Measurements from ENCODE around the gene ATP6V1B1. TPM values are rescaled to one million over a fixed set of nuclear protein-coding genes. Genes with fewer than 3 reads are reported as not detected.
A peak's percentile ranks its signal among the peaks of the same experiment; 100 is the strongest.

Gene ATP6V1B1
- total and polyA plus RNA-seq, 2 experiments from 2014 or later, result not detected

DNA sequence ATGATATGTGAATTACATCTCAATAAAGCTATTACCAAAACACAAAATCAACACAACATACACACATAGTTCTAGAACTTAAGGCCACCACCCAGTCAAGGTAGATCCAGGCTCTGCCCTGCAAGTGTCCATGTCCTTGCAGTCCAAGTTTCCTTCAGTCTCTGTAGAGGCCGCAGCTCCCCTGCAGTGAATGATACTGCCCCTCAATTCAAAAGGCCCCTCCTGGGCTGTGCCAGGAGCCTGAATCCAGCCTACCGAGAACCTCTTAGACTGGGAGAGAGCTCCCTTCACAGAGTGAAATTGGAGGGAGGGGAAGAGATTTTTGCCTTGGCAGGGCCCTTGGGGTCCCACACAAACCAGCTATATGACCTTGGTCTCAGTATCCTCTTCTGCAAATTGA, 42.5 kb upstream of the ATP6V1B1 start:
- ATAC-seq, result no peak
- H4K20me1 ChIP-seq (replicated peaks; ENCODE audit: insufficient read depth), result peaks cover 39% of the 10 kb centered on the region
- no peaks in the 10 kb centered on the region for H3K36me3 ChIP-seq (ENCODE audit: insufficient read depth)
- Mint-ChIP-seq H3K4me3 (no peak overlapping the region), H3K36me3 (ENCODE audit: low read depth) (no peaks in the 10 kb centered on the region; the same call in 1 of the 3 replicates), H3K4me1 (peaks cover 40% of the 10 kb centered on the region), H3K27me3 (ENCODE audit: insufficient read depth, low read depth, poor library complexity) (peaks cover 100% of the 10 kb centered on the region), H3K27ac (no peak overlapping the region), H3K9me3 (no peaks in the 10 kb centered on the region; the same call in 2 of the 3 replicates)
- DNase-seq (ENCODE audit: low spot score), result no peak
- no peaks in the 10 kb centered on the region for H3K79me2 ChIP-seq (replicated peaks; ENCODE audit: insufficient read depth)
- H3K4me3 ChIP-seq, result no peak overlapping the region
- H3K9me2 ChIP-seq (ENCODE audit: insufficient read depth), result no peaks in the 10 kb centered on the region
- no peak overlapping the region for H3K27ac ChIP-seq (ENCODE audit: low read depth)
- H3K4me1 ChIP-seq (ENCODE audit: insufficient read depth), result peaks cover 38% of the 10 kb centered on the region
- no peak for TF ChIP-seq EZH2 (IDR thresholded peaks at IDR 0.05; ENCODE audit: low read depth, unreplicated experiment)
- no peak for TF ChIP-seq POLR2AphosphoS5 (IDR thresholded peaks at IDR 0.05; ENCODE audit: low read depth)
- no peak for TF ChIP-seq EZH2phosphoT487 (IDR thresholded peaks at IDR 0.05; ENCODE audit: unreplicated experiment)
- TF ChIP-seq JUNB (IDR thresholded peaks at IDR 0.05; ENCODE audit: unreplicated experiment), result no peak
- TF ChIP-seq CTCF (conservative IDR thresholded peaks at IDR 0.05; ENCODE audit: low read depth in 2 of 2), result no peak
- no peak overlapping the region for H2AFZ ChIP-seq
- H3K4me2 ChIP-seq, result no peak overlapping the region
- H3K27me3 ChIP-seq (ENCODE audit: insufficient read depth), result peaks cover 100% of the 10 kb centered on the region
- H3F3A ChIP-seq (replicated peaks; ENCODE audit: low read depth), result peaks cover 26% of the 10 kb centered on the region

GRCh38 chr2:70894765-70895164, 40.9 kb upstream of the ATP6V1B1 start:
- H3F3A ChIP-seq (replicated peaks; ENCODE audit: low read depth), result peaks cover 18% of the 10 kb centered on the region; the same call in 1 of the 2 replicates
- no peaks in the 10 kb centered on the region; the same call in 2 of the 3 replicates for H3K9me3 Mint-ChIP-seq
- H3K27me3 ChIP-seq (ENCODE audit: insufficient read depth), result peaks cover 100% of the 10 kb centered on the region
- H3K4me3 Mint-ChIP-seq, result no peak overlapping the region
- no peak overlapping the region for H3K27ac Mint-ChIP-seq
- peaks cover 31% of the 10 kb centered on the region for H4K20me1 ChIP-seq (replicated peaks; ENCODE audit: insufficient read depth)
- peaks cover 35% of the 10 kb centered on the region for H3K4me1 ChIP-seq (ENCODE audit: insufficient read depth)
- no peaks in the 10 kb centered on the region for H3K36me3 ChIP-seq (ENCODE audit: insufficient read depth)
- no peak for TF ChIP-seq EZH2phosphoT487 (IDR thresholded peaks at IDR 0.05; ENCODE audit: unreplicated experiment)
- TF ChIP-seq EZH2 (IDR thresholded peaks at IDR 0.05; ENCODE audit: low read depth, unreplicated experiment), result peak; percentile 31
- no peak overlapping the region for H3K4me3 ChIP-seq
- H3K27ac ChIP-seq (ENCODE audit: low read depth), result no peak overlapping the region
- peaks cover 42% of the 10 kb centered on the region for H3K4me1 Mint-ChIP-seq
- no peaks in the 10 kb centered on the region for H3K9me2 ChIP-seq (ENCODE audit: insufficient read depth)
- peaks cover 100% of the 10 kb centered on the region for H3K27me3 Mint-ChIP-seq (ENCODE audit: insufficient read depth, low read depth, poor library complexity)
- no peak for DNase-seq (ENCODE audit: low spot score)
- no peak for ATAC-seq
- no peak overlapping the region for H2AFZ ChIP-seq
- no peaks in the 10 kb centered on the region for H3K79me2 ChIP-seq (replicated peaks; ENCODE audit: insufficient read depth)
- no peaks in the 10 kb centered on the region; the same call in 2 of the 3 replicates for H3K36me3 Mint-ChIP-seq (ENCODE audit: low read depth)
- no peak overlapping the region for H3K4me2 ChIP-seq

DNA sequence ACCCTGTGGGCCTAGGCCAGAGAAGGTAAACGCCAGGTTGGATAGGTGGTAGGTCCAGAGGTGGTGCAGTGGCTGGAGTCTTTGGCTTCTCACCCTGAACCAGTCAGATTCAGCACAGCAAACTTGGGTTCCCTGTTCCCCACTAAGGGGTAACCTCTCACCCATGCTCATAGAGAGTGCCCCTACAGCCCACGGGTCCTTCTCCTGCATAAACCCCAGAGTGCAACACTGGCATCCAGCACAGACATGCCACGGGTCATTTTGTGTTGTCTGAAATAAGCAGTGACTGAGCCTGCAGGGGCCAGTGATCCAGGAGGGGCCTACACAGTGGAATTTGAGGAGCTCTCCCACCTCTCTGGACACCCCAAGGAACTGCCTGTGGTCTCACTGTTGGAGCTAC, 40.5 kb upstream of the ATP6V1B1 start:
- H3K4me2 ChIP-seq, result no peak overlapping the region
- H3K27ac ChIP-seq (ENCODE audit: low read depth), result no peak overlapping the region
- H3K4me3 ChIP-seq, result no peak overlapping the region
- no peak for DNase-seq (ENCODE audit: low spot score)
- H3K27ac Mint-ChIP-seq, result no peak overlapping the region
- ATAC-seq, result no peak
- H3K4me1 ChIP-seq (ENCODE audit: insufficient read depth), result peaks cover 34% of the 10 kb centered on the region
- peaks cover 100% of the 10 kb centered on the region for H3K27me3 ChIP-seq (ENCODE audit: insufficient read depth)
- H3K27me3 Mint-ChIP-seq (ENCODE audit: insufficient read depth, low read depth, poor library complexity), result peaks cover 100% of the 10 kb centered on the region
- no peaks in the 10 kb centered on the region; the same call in 2 of the 3 replicates for H3K9me3 Mint-ChIP-seq
- no peaks in the 10 kb centered on the region for H3K9me2 ChIP-seq (ENCODE audit: insufficient read depth)
- H3K36me3 Mint-ChIP-seq (ENCODE audit: low read depth), result no peaks in the 10 kb centered on the region; the same call in 2 of the 3 replicates
- no peaks in the 10 kb centered on the region for H3K36me3 ChIP-seq (ENCODE audit: insufficient read depth)
- H3K79me2 ChIP-seq (replicated peaks; ENCODE audit: insufficient read depth), result no peaks in the 10 kb centered on the region
- TF ChIP-seq REST (IDR thresholded peaks at IDR 0.05; ENCODE audit: unreplicated experiment) (no peak), STAT1 (IDR thresholded peaks at IDR 0.05; ENCODE audit: unreplicated experiment) (no peak), JUNB (IDR thresholded peaks at IDR 0.05; ENCODE audit: unreplicated experiment) (no peak), ZNF114 (CRISPR knock-in tag; IDR thresholded peaks at IDR 0.05) (no peak), CTCF (conservative IDR thresholded peaks at IDR 0.05; ENCODE audit: low read depth in 2 of 2) (no peak)
- TF ChIP-seq, protein P1, sequence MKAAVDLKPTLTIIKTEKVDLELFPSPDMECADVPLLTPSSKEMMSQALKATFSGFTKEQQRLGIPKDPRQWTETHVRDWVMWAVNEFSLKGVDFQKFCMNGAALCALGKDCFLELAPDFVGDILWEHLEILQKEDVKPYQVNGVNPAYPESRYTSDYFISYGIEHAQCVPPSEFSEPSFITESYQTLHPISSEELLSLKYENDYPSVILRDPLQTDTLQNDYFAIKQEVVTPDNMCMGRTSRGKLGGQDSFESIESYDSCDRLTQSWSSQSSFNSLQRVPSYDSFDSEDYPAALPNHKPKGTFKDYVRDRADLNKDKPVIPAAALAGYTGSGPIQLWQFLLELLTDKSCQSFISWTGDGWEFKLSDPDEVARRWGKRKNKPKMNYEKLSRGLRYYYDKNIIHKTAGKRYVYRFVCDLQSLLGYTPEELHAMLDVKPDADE (IDR thresholded peaks at IDR 0.05), result no peak
- H2AFZ ChIP-seq, result no peak overlapping the region
- peaks cover 44% of the 10 kb centered on the region for H3K4me1 Mint-ChIP-seq
- peaks cover 26% of the 10 kb centered on the region for H4K20me1 ChIP-seq (replicated peaks; ENCODE audit: insufficient read depth)
- no peak overlapping the region for H3K4me3 Mint-ChIP-seq
- H3F3A ChIP-seq (replicated peaks; ENCODE audit: low read depth), result 0 out of 2 replicates have a peak, but pooled peaks cover 17% of the 10 kb centered on the region
